ENCODE results near the gene SPON2.

DNA sequence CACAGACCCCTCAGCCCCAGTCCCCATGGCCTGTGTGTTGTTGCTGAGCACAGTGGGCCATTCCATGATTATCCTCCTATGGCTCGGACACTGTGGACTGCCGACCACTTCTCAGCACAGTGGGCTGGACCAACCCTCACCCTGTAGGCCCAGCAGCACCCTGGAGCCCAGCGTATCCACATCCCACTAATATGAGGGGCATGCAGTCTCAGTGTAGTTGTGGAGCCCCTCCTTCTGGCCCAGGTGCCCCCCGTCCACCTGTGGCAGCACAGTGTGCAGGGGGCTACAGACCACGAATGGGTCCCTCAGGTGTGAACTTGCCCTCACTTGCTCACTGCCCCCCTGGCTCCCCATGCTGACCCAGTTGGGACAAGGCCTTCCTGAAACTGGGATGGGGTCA lies 7.9 kb downstream of the SPON2 start:
- TF ChIP-seq POLR2A (IDR thresholded peaks at IDR 0.05; ENCODE audit: low read length) (no peak), GATA1 (IDR thresholded peaks at IDR 0.05; ENCODE audit: low read depth, low read length) (no peak)
